ENCODE results near the gene CLEC7A.

The CLEC7A gene

DNA sequence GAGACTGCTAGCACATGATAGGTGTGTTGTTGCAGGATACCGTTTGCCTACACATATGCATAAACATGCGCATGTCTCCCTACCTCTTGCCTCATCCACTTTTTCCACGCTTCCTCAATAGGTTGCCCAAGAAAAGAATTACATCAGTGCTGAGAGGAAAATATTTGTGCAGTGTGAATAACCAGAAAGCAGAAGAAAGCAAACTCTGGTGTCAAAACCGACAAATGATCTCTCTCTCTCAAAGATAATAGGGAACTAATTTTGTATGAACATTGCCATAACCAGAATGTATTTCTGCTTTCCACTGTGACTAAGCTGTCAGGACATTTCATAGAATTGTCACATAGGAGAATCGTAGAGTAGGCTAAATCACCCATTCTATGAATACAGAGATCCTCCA lies 1.3 kb downstream of the CLEC7A start:
- no peak for DNase-seq (ENCODE audit: extremely low read depth, low read depth)
- no peak overlapping the region for H3K4me3 ChIP-seq (replicated peaks; ENCODE audit: low read depth, low read length)
- TF ChIP-seq CTCF (IDR thresholded peaks at IDR 0.05; ENCODE audit: low read depth, low read length, missing control alignments): no peak

- no peak for DNase-seq (ENCODE audit: extremely low read depth, low read depth)
- no peak overlapping the region for H3K4me3 ChIP-seq (replicated peaks; ENCODE audit: low read depth, low read length)
- TF ChIP-seq CTCF (IDR thresholded peaks at IDR 0.05; ENCODE audit: low read depth, low read length, missing control alignments): no peak
Observed at GRCh38 chr12:10126413-10126812, 3.6 kb downstream of the CLEC7A start.

GRCh38 chr12:10122689-10123088 lies 7.3 kb downstream of the CLEC7A start:
- H3K4me3 ChIP-seq (replicated peaks; ENCODE audit: low read depth, low read length): no peak overlapping the region
- TF ChIP-seq CTCF (IDR thresholded peaks at IDR 0.05; ENCODE audit: low read depth, low read length, missing control alignments): no peak
- DNase-seq (ENCODE audit: extremely low read depth, low read depth): no peak

- DNase-seq (ENCODE audit: extremely low read depth, low read depth): no peak
- no peak for TF ChIP-seq CTCF (IDR thresholded peaks at IDR 0.05; ENCODE audit: low read depth, low read length, missing control alignments)
- H3K4me3 ChIP-seq (replicated peaks; ENCODE audit: low read depth, low read length): no peak overlapping the region
Observed at GRCh38 chr12:10121278-10121677, 8.7 kb downstream of the CLEC7A start.

GRCh38 chr12:10119066-10119465 lies 10.9 kb downstream of the CLEC7A start:
- TF ChIP-seq CTCF (IDR thresholded peaks at IDR 0.05; ENCODE audit: low read depth, low read length, missing control alignments): no peak
- no peak overlapping the region for H3K4me3 ChIP-seq (replicated peaks; ENCODE audit: low read depth, low read length)
- no peak for DNase-seq (ENCODE audit: extremely low read depth, low read depth)

GRCh38 chr12:10115890-10116289 lies 14.1 kb downstream of the CLEC7A start:
- no peak overlapping the region for H3K4me3 ChIP-seq (replicated peaks; ENCODE audit: low read depth, low read length)
- TF ChIP-seq CTCF (IDR thresholded peaks at IDR 0.05; ENCODE audit: low read depth, low read length, missing control alignments): no peak
- no peak for DNase-seq (ENCODE audit: extremely low read depth, low read depth)

GRCh38 chr12:10115311-10115710 lies 14.7 kb downstream of the CLEC7A start:
- no peak for TF ChIP-seq CTCF (IDR thresholded peaks at IDR 0.05; ENCODE audit: low read depth, low read length, missing control alignments)
- DNase-seq (ENCODE audit: extremely low read depth, low read depth): no peak
- H3K4me3 ChIP-seq (replicated peaks; ENCODE audit: low read depth, low read length): no peak overlapping the region
